Transverse colon (tissue), 4 donors: ENCODE data around the gene ZFYVE21. TPM values are rescaled to one million over a fixed set of nuclear protein-coding genes. Genes with fewer than 3 reads are reported as not detected.

ENCODE experiments used
- DNase-seq: peaks from one replicate; pipeline ENCODE4 v3.0.0-alpha.2; 2019
- H3K27ac ChIP-seq, 4 donors: fragments of 200-600 bp; sonication (generic); 2 replicates each; pipeline ENCODE4 v1.5.1; 2016 to 2018; ENCODE audit warnings: inconsistent platforms in 4 of 4
- H3K27me3 ChIP-seq: fragments of 200-600 bp; sonication (generic); 2 replicates; pipeline ENCODE4 v1.5.1; 2017; ENCODE audit warnings: inconsistent platforms
- H3K36me3 ChIP-seq, 4 donors: fragments of 200-600 bp; sonication (generic); 2 replicates each; pipeline ENCODE4 v1.5.1; 2017 to 2019; ENCODE audit warnings: inconsistent platforms in 4 of 4
- H3K4me1 ChIP-seq, 4 donors: fragments of 200-600 bp; sonication (generic); 2 replicates each; pipeline ENCODE4 v1.5.1; 2017 to 2020; ENCODE audit warnings: inconsistent platforms in 4 of 4
- H3K4me3 ChIP-seq, 4 donors: fragments of 200-600 bp; sonication (generic); 1 replicate in 1 of 4; 2 replicates in 3 of 4; pipeline versions ENCODE4 v1.5.1 to v1.6.1; 2017 to 2019; ENCODE audit warnings: inconsistent platforms in 4 of 4
- H3K9me3 ChIP-seq, 2 donors: fragments of 200-600 bp; sonication (generic); 2 replicates each; pipeline ENCODE4 v1.5.1; 2017 to 2019; ENCODE audit warnings: inconsistent platforms in 2 of 2
- CTCF ChIP-seq, 5 experiments: fragments of 200-600 bp in 3 of 5; fragments of 450-650 bp in 2 of 5; sonication (generic) in 3 of 5; IDR thresholded peaks; 1 replicate in 2 of 5; 2 replicates in 3 of 5; pipeline ENCODE4 v1.5.1; 2016 to 2017; ENCODE audit warnings: antibody characterized with exemption in 5 of 5, inconsistent platforms in 3 of 5, mild to moderate bottlenecking in 2 of 5, moderate library complexity in 1 of 5
- EP300 ChIP-seq: sonication (generic); formaldehyde crosslinking; IDR thresholded peaks from one replicate; pipeline ENCODE4 v1.6.1; 2017; ENCODE audit warnings: antibody characterized with exemption, low read depth
- POLR2A ChIP-seq: fragments of 450-650 bp; IDR thresholded peaks from one replicate; pipeline ENCODE4 v1.6.1; 2016; ENCODE audit warnings: antibody characterized with exemption, mild to moderate bottlenecking, moderate library complexity
- POLR2AphosphoS5 ChIP-seq, 3 donors: sonication (generic); formaldehyde crosslinking; IDR thresholded peaks; one replicate each; pipeline ENCODE4 v1.6.1; 2016; ENCODE audit warnings: antibody characterized with exemption in 3 of 3
- WGBS, 2 donors: methylation state at CpG; one replicate each; pipeline ENCODE4 v1.1.5; 2018; ENCODE audit warnings: low coverage in 1 of 2; 5-methylcytosine and 5-hydroxymethylcytosine counted together
- in situ Hi-C, 4 donors: fragments of 200-750 bp; cut with MboI; loops; one replicate each; pipeline versions ENCODE4 v1.15.0 to v1.15.1; 2017; ENCODE audit warnings: low sequenced_read_pairs in 3 of 4, low pct_ligation_motif_present in 1 of 4, low pct_unique_long_range_greater_than_20kb in 1 of 4
- intact Hi-C: fragments of 100-400 bp; cut with DNase I; formaldehyde crosslinking; loops from one replicate; pipeline ENCODE4 v1.15.1; 2023; ENCODE audit warnings: low total_unique reads
- total RNA-seq, 4 donors: library from RNA; depleted of rRNA; stranded (reverse); fragments of >200 nt; gene quantifications; one replicate each; pipeline ENCODE4 v1.1.0, GENCODE V29; 2016

The ZFYVE21 gene
- total RNA-seq, 4 donors from 2014 or later = 90.2 to 214 (median 137) TPM

GRCh38 chr14:103703433-103704385, 11.9 kb upstream of the ZFYVE21 start:
- Histone ChIP-seq H3K36me3 (peaks cover 0 to 3% (median 0%) of the 10 kb centered on the region in 4 donors), H3K9me3 (no peaks in the 10 kb centered on the region), H3K27me3 (no peaks in the 10 kb centered on the region), H3K4me3 (no peak overlapping the region), H3K27ac (peak overlapping the region in 1 of 4 donors; percentile 36), H3K4me1 (peaks cover 3 to 4% (median 4%) of the 10 kb centered on the region in 4 donors)
- in situ Hi-C loops (no loop called here), intact Hi-C loops (no loop called here)
- 75 to 82% methylated on average over 8 to 24 of the region's 24 CpGs for WGBS, 2 donors
- no peak for TF ChIP-seq EP300
- no peak for TF ChIP-seq POLR2AphosphoS5 (IDR thresholded peaks at IDR 0.05)
- TF ChIP-seq POLR2A = no peak
- no peak for TF ChIP-seq CTCF (IDR thresholded peaks at IDR 0.05)
- DNase-seq = no peak

DNA sequence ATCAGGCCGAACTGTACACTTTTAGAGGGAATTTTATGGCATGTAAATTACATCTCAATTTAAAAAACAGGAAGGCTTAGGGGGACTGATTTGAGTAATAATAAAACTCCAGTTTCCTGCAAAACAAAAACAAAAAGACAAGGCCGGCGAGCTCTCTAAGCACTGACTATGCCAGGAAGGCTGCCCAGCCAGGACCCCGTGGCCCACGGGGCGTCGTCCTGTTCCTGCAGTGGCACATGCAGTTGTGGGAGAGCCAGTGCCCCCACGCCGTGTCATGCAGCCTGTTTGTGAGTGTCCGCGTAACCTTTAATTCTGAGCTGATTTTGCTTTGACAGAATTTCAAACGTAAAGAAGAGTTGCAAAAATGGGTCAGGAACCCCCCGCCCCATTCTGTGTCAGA, 10.9 kb upstream of the ZFYVE21 start:
- Histone ChIP-seq H3K4me3 (no peak overlapping the region), H3K27me3 (no peaks in the 10 kb centered on the region), H3K27ac (peak overlapping the region in 2 of 4 donors; percentile 7 to 36), H3K4me1 (peaks cover 0 to 1% (median under 1%) of the 10 kb centered on the region in 4 donors), H3K9me3 (no peaks in the 10 kb centered on the region), H3K36me3 (peaks cover 0 to 3% (median 0%) of the 10 kb centered on the region in 4 donors)
- TF ChIP-seq EP300 (no peak), CTCF (IDR thresholded peaks at IDR 0.05) (no peak), POLR2A (no peak), POLR2AphosphoS5 (IDR thresholded peaks at IDR 0.05) (no peak)
- in situ Hi-C loops (no loop called here), intact Hi-C loops (no loop called here)
- WGBS, 2 donors = 80 to 84% methylated on average over 3 to 13 of the region's 13 CpGs
- no peak for DNase-seq

DNA sequence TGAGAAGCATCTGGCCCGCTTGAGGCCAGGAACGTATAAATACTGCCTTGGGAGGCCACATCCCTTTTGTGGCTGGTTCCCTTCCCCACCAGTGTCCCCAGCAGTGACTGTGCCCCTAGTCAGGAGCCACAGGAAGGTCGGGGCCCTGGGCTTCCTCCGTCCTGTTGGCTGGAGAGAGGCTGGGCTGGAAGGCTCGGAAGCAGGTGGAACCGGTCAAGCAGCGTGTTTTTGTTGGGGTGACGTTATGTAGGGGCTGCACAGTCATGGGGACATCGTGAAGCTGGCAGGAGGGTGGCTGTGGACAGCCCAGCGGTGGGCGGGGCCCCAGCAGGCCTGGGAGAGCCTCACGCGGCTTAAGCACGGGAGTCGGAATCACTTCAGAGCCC, 10.5 kb upstream of the ZFYVE21 start:
- TF ChIP-seq EP300 = no peak
- peak in 1 of 3 donors; percentile 10 for TF ChIP-seq POLR2AphosphoS5 (IDR thresholded peaks at IDR 0.05)
- no peak for TF ChIP-seq POLR2A
- no peak for TF ChIP-seq CTCF (IDR thresholded peaks at IDR 0.05)
- Histone ChIP-seq H3K4me1 (peaks cover 2 to 5% (median 3%) of the 10 kb centered on the region in 4 donors), H3K27me3 (no peaks in the 10 kb centered on the region), H3K27ac (peak overlapping the region in 2 of 4 donors; percentile 7 to 36), H3K36me3 (peaks cover 0 to under 1% (median 0%) of the 10 kb centered on the region in 4 donors), H3K4me3 (no peak overlapping the region), H3K9me3 (no peaks in the 10 kb centered on the region)
- no peak for DNase-seq
- in situ Hi-C loops = no loop called here
- intact Hi-C loops = no loop called here
- 82 to 93% methylated on average over 2 to 15 of the region's 15 CpGs for WGBS, 2 donors

DNA sequence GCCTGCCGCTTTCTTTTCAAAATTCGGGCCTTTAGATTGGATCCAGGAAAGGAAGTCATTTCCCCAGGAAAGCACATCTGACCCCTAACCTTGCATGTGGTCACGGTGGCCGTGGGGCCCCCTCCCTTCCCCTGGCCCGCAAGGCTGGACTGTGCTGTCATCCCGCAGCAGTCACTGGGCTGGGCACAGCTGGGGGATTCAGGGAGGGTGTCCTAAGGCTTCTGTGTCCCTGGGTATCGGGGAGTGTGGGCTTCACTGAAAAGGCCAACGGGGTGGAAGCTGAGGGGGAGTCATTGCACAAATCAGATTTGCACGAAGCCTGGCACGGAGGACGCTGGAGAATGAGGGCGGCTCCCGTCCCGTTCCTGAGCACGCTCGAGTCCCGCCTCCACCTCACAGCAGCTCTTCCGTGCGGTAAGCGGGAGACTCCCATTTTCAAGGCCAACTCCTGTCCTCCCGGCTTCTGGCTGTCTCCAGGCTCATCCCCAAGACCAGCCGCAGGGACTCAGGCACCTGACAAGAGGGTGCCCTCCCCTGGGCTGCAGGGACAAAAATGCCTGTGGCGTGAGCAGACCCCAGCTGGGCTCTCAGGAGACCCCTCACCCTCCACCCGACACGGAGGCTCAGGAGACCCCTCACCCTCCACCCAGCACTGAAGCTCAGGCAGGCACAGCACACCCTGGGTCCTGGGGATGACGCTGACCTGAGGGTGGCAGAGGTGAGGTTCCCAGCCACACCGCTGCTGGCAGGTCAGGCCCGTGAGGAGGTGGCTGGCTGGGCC, 9.9 kb upstream of the ZFYVE21 start:
- no peak for DNase-seq
- Histone ChIP-seq H3K9me3 (no peaks in the 10 kb centered on the region), H3K4me3 (no peak overlapping the region), H3K27me3 (no peaks in the 10 kb centered on the region), H3K4me1 (peaks cover 6 to 7% (median 7%) of the 10 kb centered on the region in 4 donors), H3K36me3 (no peaks in the 10 kb centered on the region), H3K27ac (peak overlapping the region in 3 of 4 donors; percentile 7 to 60 (median 8))
- in situ Hi-C loops = no loop called here
- intact Hi-C loops = no loop called here
- no peak for TF ChIP-seq POLR2A
- no peak for TF ChIP-seq EP300
- no peak for TF ChIP-seq CTCF (IDR thresholded peaks at IDR 0.05)
- no peak for TF ChIP-seq POLR2AphosphoS5 (IDR thresholded peaks at IDR 0.05)
- 80% methylated on average over 24 of the region's 28 CpGs; no CpG with 5 or more reads in 1 of the 2 donors for WGBS, 2 donors
